Stimulated activated naive CD8-positive, alpha-beta T cell treated with anti-CD3 and anti-CD28 coated beads, Interleukin-15, Interleukin-2, amounts not matched to agents 100 U/mL and 50 U/mL, for 24 hours (primary cell): ENCODE results near the gene SLCO4A1.

Source experiments
- ATAC-seq: fragments of 150-1000 bp; cut with Tn5 transposase; one replicate; pipeline ENCODE4 v1.10.0; 2021
- DNase-seq: peaks from one replicate; pipeline ENCODE4 v3.0.0; 2021

SLCO4A1 gene

GRCh38 chr20:62642051-62642665 is at the start of gene SLCO4A1:
Gene SLCO4A1 (plus strand): TSS chr20:62642503. CDS start chr20:62656455, 13,952 bp downstream.
- ATAC-seq = peak; percentile 90
- DNase-seq = peak; percentile 91

- no peak for DNase-seq
These were observed 49.7 kb upstream of the SLCO4A1 start for GRCh38 chr20:62592506-62593177.

GRCh38 chr20:62593616-62594015 is 48.7 kb upstream of the SLCO4A1 start:
- DNase-seq (no peak), ATAC-seq (no peak)

More at GRCh38 chr20:62592506-62593177, 49.7 kb upstream of the SLCO4A1 start:
- ATAC-seq = no peak

- ATAC-seq = no peak
- DNase-seq = no peak
These were observed 47.2 kb upstream of the SLCO4A1 start for GRCh38 chr20:62595069-62595468.

GRCh38 chr20:62595491-62595890 is 46.8 kb upstream of the SLCO4A1 start:
- no peak for DNase-seq

GRCh38 chr20:62596486-62596885 is 45.8 kb upstream of the SLCO4A1 start:
- no peak for DNase-seq
- no peak for ATAC-seq

More at GRCh38 chr20:62595491-62595890, 46.8 kb upstream of the SLCO4A1 start:
- peak; percentile 38 for ATAC-seq

GRCh38 chr20:62596921-62597320 is 45.4 kb upstream of the SLCO4A1 start:
- no peak for ATAC-seq
- DNase-seq = no peak

- no peak for DNase-seq
- ATAC-seq = no peak
These were observed 44.7 kb upstream of the SLCO4A1 start for GRCh38 chr20:62597416-62598115.

GRCh38 chr20:62598761-62599194 is 43.5 kb upstream of the SLCO4A1 start:
- DNase-seq (no peak), ATAC-seq (no peak)

GRCh38 chr20:62599216-62600110 is 42.8 kb upstream of the SLCO4A1 start:
- ATAC-seq = no peak
- no peak for DNase-seq

GRCh38 chr20:62601172-62601571 is 41.1 kb upstream of the SLCO4A1 start:
- DNase-seq = no peak

GRCh38 chr20:62601714-62602113 is 40.6 kb upstream of the SLCO4A1 start:
- DNase-seq (no peak), ATAC-seq (no peak)

More at GRCh38 chr20:62601172-62601571, 41.1 kb upstream of the SLCO4A1 start:
- no peak for ATAC-seq

- peak; percentile 64 for DNase-seq
These were observed 39.8 kb upstream of the SLCO4A1 start for GRCh38 chr20:62602550-62602949.

GRCh38 chr20:62603021-62603906 is 39.0 kb upstream of the SLCO4A1 start:
- peak; percentile 78 for DNase-seq

More at GRCh38 chr20:62602550-62602949, 39.8 kb upstream of the SLCO4A1 start:
- peak; percentile 12 for ATAC-seq

GRCh38 chr20:62603907-62604785 is 38.2 kb upstream of the SLCO4A1 start:
- DNase-seq (no peak), ATAC-seq (peak; percentile 1)

More at GRCh38 chr20:62603021-62603906, 39.0 kb upstream of the SLCO4A1 start:
- peak; percentile 68 for ATAC-seq

- DNase-seq = no peak
- ATAC-seq = no peak
These were observed 37.5 kb upstream of the SLCO4A1 start for GRCh38 chr20:62604796-62605195.

- DNase-seq (no peak), ATAC-seq (no peak)
These were observed 36.9 kb upstream of the SLCO4A1 start for GRCh38 chr20:62605236-62605943.

GRCh38 chr20:62606016-62606415 is 36.3 kb upstream of the SLCO4A1 start:
- ATAC-seq (no peak), DNase-seq (no peak)

GRCh38 chr20:62606551-62607201 is 35.6 kb upstream of the SLCO4A1 start:
- DNase-seq = no peak
- no peak for ATAC-seq
